Lung (tissue), 12 donors: ENCODE measurements around the gene ACADM. TPM values are rescaled to one million over a fixed set of nuclear protein-coding genes. Genes with fewer than 3 reads are reported as not detected.
"Not testable (repeated sequence)": the region's sequence is repeated elsewhere in the genome, so short reads cannot be mapped to it uniquely, and the experiment has no call there.

Experiments
- ATAC-seq: fragments of 200-7000 bp; cut with Tn5 transposase; one replicate; pipeline ENCODE4 v1.9.1; 2020; ENCODE audit warnings: moderate number of reproducible peaks; ENCODE audit not compliant: insufficient read depth, low FRiP score
- DNase-seq, 3 donors: peaks; one replicate each; pipeline ENCODE4 v3.0.0-alpha.2; 2013 to 2017
- H3K27ac ChIP-seq, 2 donors: one replicate each; pipeline ENCODE4 v1.5.1; 2013; ENCODE audit warnings: mild to moderate bottlenecking in 2 of 2, moderate library complexity in 2 of 2, control low read depth in 1 of 2, inconsistent platforms in 1 of 2, low read depth in 1 of 2, low read length in 1 of 2
- H3K27me3 ChIP-seq, 3 donors: one replicate each; pipeline ENCODE4 v1.5.1; 2013; ENCODE audit warnings: low read length in 2 of 3; ENCODE audit not compliant: control insufficient read depth in 3 of 3, insufficient read depth in 3 of 3
- H3K36me3 ChIP-seq, 4 donors: one replicate each; pipeline ENCODE4 v1.5.1; 2013; ENCODE audit warnings: low read length in 4 of 4, mild to moderate bottlenecking in 1 of 4, moderate library complexity in 1 of 4; ENCODE audit not compliant: control insufficient read depth in 4 of 4, insufficient read depth in 4 of 4
- H3K4me1 ChIP-seq, 5 donors: one replicate each; pipeline ENCODE4 v1.5.1; 2013; ENCODE audit warnings: low read length in 5 of 5, mild to moderate bottlenecking in 2 of 5, moderate library complexity in 1 of 5; ENCODE audit not compliant: control insufficient read depth in 5 of 5, insufficient read depth in 5 of 5
- H3K4me3 ChIP-seq: one replicate; pipeline ENCODE4 v1.5.1; 2013; ENCODE audit warnings: mild to moderate bottlenecking, control low read depth, moderate library complexity
- H3K9ac ChIP-seq, 2 donors: one replicate each; pipeline ENCODE4 v1.5.1; 2013; ENCODE audit warnings: low read length in 2 of 2, control low read depth in 1 of 2; ENCODE audit not compliant: insufficient read depth in 1 of 2
- H3K9me3 ChIP-seq, 4 donors: one replicate each; pipeline ENCODE4 v1.5.1; 2013; ENCODE audit warnings: low read length in 3 of 4, mild to moderate bottlenecking in 1 of 4, moderate library complexity in 1 of 4; ENCODE audit not compliant: control insufficient read depth in 4 of 4, insufficient read depth in 3 of 4
- WGBS, 2 donors: extraction: QIAGEN DNeasy Blood & Tissue Kit; methylation state at CpG; one replicate each; pipeline ENCODE4 v1.1.7; 2013; 5-methylcytosine and 5-hydroxymethylcytosine counted together
- polyA plus RNA-seq, 2 donors: library from polyadenylated mRNA; stranded (reverse); fragments of 200-250 nt; gene quantifications; one replicate each; pipeline ENCODE4 v1.2.1, GENCODE V29; 2013
- total RNA-seq, 2 donors: library from RNA; depleted of rRNA in 1 of 2; stranded (reverse); fragments of >200 nt in 1 of 2; gene quantifications; one replicate each; pipeline ENCODE4 v1.2.1, GENCODE V29; 2014 to 2021
- TF ChIP-seq, protein P1 (sequence below): IDR thresholded peaks from 2 replicates; pipeline ENCODE4 v1.5.1; 2012; ENCODE audit warnings: mild to moderate bottlenecking; ENCODE audit errors: control extremely low read depth, extremely low read depth
- donor health status: control.
- donor health status: control.
- donor health status: Bipolar disorder and iron deficiency.
- donor health status: healthy.
- donor health status: DM: yes; HTN: yes; CAD: no.

Gene ACADM
- total and polyA plus RNA-seq, 4 donors: 14.9 to 71.5 (median 31.4) TPM

DNA sequence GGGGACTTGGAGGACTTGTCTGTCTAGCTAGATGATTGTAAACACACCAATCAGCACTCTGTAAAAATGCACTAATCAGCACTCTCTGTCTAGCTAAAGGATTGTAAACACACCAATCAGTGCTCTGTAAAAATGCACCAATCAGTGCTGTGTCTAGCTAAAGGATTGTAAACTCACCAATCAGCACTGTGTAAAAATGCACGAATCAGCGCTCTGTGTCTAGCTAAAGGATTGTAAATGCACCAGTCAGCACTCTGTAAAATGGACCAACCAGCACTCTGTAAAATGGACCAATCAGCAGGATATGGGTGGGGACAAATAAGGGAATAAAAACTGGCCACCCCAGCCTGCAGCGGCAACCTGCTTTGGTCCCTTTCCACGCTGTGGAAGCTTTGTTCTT, 34.0 kb downstream of the ACADM start:
- WGBS, 2 donors: 87 to 100% methylated on average over 4 of the region's 4 CpGs
- not testable (repeated sequence) for H3K27ac ChIP-seq, DNase-seq, H3K4me3 ChIP-seq, H3K4me1 ChIP-seq, H3K9ac ChIP-seq, H3K27me3 ChIP-seq, ATAC-seq, H3K9me3 ChIP-seq
- peaks cover 11 to 24% (median 14%) of the 10 kb centered on the region in 4 donors for H3K36me3 ChIP-seq

DNA sequence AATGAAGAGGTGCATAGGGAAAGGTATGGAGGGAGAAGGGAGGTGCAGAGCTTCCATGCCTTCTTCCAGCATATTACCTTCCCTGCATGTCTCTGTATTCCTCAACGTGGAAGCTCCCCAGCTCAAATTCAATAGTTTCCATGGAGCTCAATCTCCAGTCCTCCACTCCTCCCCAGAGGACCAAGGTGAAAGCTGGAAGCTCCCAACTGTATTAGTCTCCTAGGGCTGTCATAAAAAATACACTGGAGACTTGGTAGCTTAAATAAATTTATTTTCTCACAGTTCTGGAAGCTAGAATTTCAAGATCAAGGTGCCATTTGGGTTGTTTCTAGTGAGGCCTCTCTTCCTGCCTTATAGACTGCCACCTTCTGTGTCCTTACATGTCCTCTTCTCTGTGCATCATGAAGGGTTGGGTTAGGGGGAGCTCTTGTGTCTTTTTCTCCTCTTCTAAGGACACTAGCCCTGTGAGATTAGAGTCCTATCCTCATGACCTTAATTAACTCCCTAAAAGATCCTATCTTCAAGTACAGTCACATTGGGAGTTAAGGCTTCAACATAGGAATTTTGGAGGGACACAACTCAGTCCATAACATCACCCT, 39.6 kb downstream of the ACADM start:
- WGBS, 2 donors: 79 to 94% methylated on average over 1 of the region's 1 CpG

DNA sequence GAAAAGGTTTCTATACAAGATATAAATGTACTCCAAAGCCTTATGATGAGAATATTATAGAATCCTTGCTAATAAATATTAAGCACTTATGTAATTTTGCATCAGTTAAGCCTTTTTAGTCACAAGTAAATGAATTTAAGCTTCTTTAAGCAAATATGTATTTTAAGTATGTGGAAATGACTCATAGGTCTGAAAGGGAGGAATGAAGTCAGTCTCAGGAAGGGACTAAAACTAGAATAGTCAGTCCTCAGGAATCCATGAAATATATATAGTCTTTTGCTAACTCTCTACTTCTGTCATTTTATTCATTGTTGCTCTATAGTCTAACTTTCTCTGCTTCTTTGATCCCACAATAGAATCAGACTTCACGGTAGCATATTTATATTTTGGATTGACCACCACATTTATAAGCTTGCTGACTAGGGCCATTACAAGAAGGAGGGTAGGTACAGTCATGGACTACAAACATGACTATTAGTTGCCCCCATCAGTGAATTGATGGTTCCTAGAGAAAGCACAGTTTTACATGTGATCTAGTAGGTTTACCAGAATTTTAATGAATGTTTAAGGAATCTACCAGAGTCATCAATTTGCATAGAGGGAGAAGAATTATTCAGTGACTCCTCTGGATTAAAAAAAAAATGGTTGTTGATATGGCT, 41.3 kb downstream of the ACADM start:
- Histone ChIP-seq H3K9me3 (no peaks in the 10 kb centered on the region), H3K36me3 (peaks cover 0 to 3% (median 0%) of the 10 kb centered on the region in 4 donors), H3K27ac (peak overlapping the region in 1 of 2 donors; percentile 33), H3K27me3 (no peaks in the 10 kb centered on the region), H3K4me3 (no peak overlapping the region), H3K9ac (no peak overlapping the region), H3K4me1 (no peaks in the 10 kb centered on the region)
- ATAC-seq (no peak), DNase-seq (no peak)
- TF ChIP-seq, protein P1, sequence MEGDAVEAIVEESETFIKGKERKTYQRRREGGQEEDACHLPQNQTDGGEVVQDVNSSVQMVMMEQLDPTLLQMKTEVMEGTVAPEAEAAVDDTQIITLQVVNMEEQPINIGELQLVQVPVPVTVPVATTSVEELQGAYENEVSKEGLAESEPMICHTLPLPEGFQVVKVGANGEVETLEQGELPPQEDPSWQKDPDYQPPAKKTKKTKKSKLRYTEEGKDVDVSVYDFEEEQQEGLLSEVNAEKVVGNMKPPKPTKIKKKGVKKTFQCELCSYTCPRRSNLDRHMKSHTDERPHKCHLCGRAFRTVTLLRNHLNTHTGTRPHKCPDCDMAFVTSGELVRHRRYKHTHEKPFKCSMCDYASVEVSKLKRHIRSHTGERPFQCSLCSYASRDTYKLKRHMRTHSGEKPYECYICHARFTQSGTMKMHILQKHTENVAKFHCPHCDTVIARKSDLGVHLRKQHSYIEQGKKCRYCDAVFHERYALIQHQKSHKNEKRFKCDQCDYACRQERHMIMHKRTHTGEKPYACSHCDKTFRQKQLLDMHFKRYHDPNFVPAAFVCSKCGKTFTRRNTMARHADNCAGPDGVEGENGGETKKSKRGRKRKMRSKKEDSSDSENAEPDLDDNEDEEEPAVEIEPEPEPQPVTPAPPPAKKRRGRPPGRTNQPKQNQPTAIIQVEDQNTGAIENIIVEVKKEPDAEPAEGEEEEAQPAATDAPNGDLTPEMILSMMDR: no peak
- WGBS, 2 donors: 89 to 94% methylated on average over 1 of the region's 1 CpG

More for the DNA sequence above, 39.6 kb downstream of the ACADM start:
- ATAC-seq (no peak), DNase-seq (no peak)
- Histone ChIP-seq H3K36me3 (peaks cover 0 to 3% (median 0%) of the 10 kb centered on the region in 4 donors), H3K4me1 (no peaks in the 10 kb centered on the region), H3K9me3 (no peaks in the 10 kb centered on the region), H3K4me3 (no peak overlapping the region), H3K27ac (no peak overlapping the region), H3K27me3 (no peaks in the 10 kb centered on the region), H3K9ac (no peak overlapping the region)
- TF ChIP-seq, protein P1: no peak

DNA sequence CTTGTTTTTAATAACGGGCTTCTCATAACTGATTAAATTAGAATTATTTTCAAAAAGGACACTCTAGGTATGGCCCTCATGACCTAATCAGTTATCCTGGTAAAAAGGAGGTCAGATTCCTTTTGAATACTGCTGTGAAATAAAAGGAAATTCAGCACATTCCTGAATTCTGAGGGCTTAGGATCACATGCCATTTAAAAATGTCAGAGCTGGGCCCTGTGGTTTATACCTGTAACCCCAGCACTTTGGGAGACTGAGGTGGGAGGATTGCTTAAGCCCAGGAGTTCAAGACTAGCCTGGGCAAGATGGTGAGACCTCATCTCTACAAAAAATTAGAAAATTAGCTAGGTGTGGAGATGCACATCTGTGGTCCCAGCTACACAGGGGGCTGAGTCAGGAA, 43.5 kb downstream of the ACADM start:
- no peak for DNase-seq
- no peaks in the 10 kb centered on the region for H3K27me3 ChIP-seq
- H3K9me3 ChIP-seq: no peaks in the 10 kb centered on the region
- H3K27ac ChIP-seq: no peak overlapping the region
- no peaks in the 10 kb centered on the region for H3K36me3 ChIP-seq
- 87 to 95% methylated on average over 1 of the region's 1 CpG for WGBS, 2 donors
- no peak for ATAC-seq
- no peak overlapping the region for H3K4me3 ChIP-seq
- no peaks in the 10 kb centered on the region for H3K4me1 ChIP-seq
- TF ChIP-seq, protein P1: no peak
- H3K9ac ChIP-seq: no peak overlapping the region
